HL-60 (cell line): ENCODE data around the gene TIE1.

Experiments
- CTCF ChIP-seq: IDR thresholded peaks from one replicate; pipeline ENCODE4 v1.5.1; 2011; ENCODE audit warnings: low read length, control low read depth, inconsistent platforms; ENCODE audit not compliant: insufficient read depth
- GABPA ChIP-seq: IDR thresholded peaks from 2 replicates; pipeline ENCODE4 v1.6.1; 2012; ENCODE audit warnings: low read depth
- POLR2AphosphoS5 ChIP-seq: IDR thresholded peaks from 2 replicates; pipeline ENCODE4 v1.6.1; 2012; ENCODE audit warnings: low read depth
- TF ChIP-seq, protein P1 (sequence below): IDR thresholded peaks from 2 replicates; pipeline ENCODE4 v1.6.1; 2012; ENCODE audit warnings: low read depth; ENCODE audit not compliant: insufficient replicate concordance

DNA sequence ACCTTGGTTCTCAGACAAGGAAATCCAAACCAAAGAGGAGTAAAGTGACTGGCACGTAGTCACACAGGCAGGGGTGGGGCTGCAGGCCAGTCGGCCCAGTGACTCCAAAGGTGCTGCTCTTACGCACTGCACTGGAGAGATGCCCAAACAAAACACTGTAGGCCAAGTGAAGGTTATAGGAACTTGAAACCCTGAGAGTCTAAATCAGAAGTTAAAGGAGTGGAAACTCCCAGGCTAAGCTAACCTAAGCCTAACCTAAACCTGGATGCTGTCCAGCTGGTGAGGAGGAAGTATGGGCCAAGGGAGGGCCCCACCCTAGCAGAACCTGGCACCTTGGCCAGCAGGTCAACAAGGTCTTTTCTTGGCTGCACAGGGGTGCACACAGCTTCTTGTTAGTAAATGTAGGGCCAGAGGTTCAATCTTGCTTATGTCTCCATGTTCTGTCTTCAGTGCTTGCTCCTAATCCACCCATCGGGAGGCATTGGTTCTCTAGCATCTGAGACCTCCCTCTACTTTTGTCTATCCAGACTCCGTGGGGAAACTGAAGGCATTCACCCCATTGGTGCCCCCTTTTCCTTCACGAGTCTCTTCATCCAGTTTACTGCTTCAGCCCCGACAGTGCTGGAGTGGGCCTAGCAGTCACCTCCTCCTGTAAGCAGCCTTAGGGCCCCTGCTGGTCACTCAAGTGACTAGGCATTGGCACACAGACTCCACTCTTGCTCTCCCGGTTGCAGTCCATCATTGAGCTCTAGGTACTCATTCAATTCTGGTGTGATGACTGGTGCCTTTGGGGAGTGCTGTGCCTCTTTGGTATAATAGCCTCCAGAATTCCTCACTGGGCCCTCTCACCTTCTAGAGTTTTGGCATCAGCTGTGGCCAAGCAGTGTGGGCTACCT, 43.9 kb upstream of the TIE1 start:
- TF ChIP-seq, protein P1, sequence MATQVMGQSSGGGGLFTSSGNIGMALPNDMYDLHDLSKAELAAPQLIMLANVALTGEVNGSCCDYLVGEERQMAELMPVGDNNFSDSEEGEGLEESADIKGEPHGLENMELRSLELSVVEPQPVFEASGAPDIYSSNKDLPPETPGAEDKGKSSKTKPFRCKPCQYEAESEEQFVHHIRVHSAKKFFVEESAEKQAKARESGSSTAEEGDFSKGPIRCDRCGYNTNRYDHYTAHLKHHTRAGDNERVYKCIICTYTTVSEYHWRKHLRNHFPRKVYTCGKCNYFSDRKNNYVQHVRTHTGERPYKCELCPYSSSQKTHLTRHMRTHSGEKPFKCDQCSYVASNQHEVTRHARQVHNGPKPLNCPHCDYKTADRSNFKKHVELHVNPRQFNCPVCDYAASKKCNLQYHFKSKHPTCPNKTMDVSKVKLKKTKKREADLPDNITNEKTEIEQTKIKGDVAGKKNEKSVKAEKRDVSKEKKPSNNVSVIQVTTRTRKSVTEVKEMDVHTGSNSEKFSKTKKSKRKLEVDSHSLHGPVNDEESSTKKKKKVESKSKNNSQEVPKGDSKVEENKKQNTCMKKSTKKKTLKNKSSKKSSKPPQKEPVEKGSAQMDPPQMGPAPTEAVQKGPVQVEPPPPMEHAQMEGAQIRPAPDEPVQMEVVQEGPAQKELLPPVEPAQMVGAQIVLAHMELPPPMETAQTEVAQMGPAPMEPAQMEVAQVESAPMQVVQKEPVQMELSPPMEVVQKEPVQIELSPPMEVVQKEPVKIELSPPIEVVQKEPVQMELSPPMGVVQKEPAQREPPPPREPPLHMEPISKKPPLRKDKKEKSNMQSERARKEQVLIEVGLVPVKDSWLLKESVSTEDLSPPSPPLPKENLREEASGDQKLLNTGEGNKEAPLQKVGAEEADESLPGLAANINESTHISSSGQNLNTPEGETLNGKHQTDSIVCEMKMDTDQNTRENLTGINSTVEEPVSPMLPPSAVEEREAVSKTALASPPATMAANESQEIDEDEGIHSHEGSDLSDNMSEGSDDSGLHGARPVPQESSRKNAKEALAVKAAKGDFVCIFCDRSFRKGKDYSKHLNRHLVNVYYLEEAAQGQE: no peak
- TF ChIP-seq CTCF (no peak), POLR2AphosphoS5 (no peak), GABPA (no peak)
